Endothelial cell of umbilical vein (primary cell): ENCODE measurements around the gene TRMT1. TPM values are rescaled to one million over a fixed set of nuclear protein-coding genes. Genes with fewer than 3 reads are reported as not detected.

Experiments
- BruUV-seq: library from RNA; stranded (reverse); fragments of 400-500 nt; replicated peaks from 2 replicates; lab custom pipeline; 2021; lab: Mats Ljungman, UMichigan
- CTCF ChIA-PET: fragments of 300-600, 350-600 bp; sonication (Branson Sonifier 250); formaldehyde crosslinking; loops from one replicate; lab custom pipeline; 2021; ENCODE audit warnings: antibody characterized with exemption, inconsistent platforms; lab: Charles Lee
- POLR2A ChIA-PET: fragments of 300-600, 350-600 bp; sonication (Branson Sonifier 250); formaldehyde crosslinking; loops from one replicate; lab custom pipeline; 2021; ENCODE audit warnings: antibody characterized with exemption, inconsistent platforms; lab: Charles Lee
- DNase-seq: peaks from one replicate; pipeline ENCODE4 v3.0.0-alpha.2; 2011; ENCODE audit warnings: low read depth, low spot score
- FAIRE-seq: peaks from 2 replicates; lab custom pipeline; 2011; peaks lifted over from hg19 to GRCh38; lab: Jason Lieb, UNC
- H2AFZ ChIP-seq: 2 replicates; pipeline ENCODE4 v1.6.0; 2012; ENCODE audit warnings: low read depth, low read length, control low read depth, inconsistent platforms
- H3K27ac ChIP-seq: 2 replicates; pipeline ENCODE4 v1.5.1; 2011; ENCODE audit warnings: low read depth, mild to moderate bottlenecking, control low read depth, low read length, moderate library complexity; ENCODE audit not compliant: insufficient read depth
- H3K27me3 ChIP-seq, 2 experiments: 2 replicates each; pipeline versions ENCODE4 v1.6.0 to v1.6.1; 2011; ENCODE audit warnings: low read length in 2 of 2, mixed read lengths in 1 of 2; ENCODE audit not compliant: control insufficient read depth in 2 of 2, insufficient read depth in 2 of 2
- H3K36me3 ChIP-seq, 2 experiments: 2 replicates in 1 of 2; 3 replicates in 1 of 2; pipeline ENCODE4 v1.5.1; 2011; ENCODE audit warnings: low read length in 2 of 2, mild to moderate bottlenecking in 1 of 2, moderate library complexity in 1 of 2; ENCODE audit not compliant: control insufficient read depth in 2 of 2, insufficient read depth in 2 of 2; ENCODE audit errors: extremely low read depth in 1 of 2
- H3K4me1 ChIP-seq: 3 replicates; pipeline ENCODE4 v1.5.1; 2011; ENCODE audit warnings: mild to moderate bottlenecking, low read length; ENCODE audit not compliant: control insufficient read depth, insufficient read depth; ENCODE audit errors: extremely low read depth
- H3K4me2 ChIP-seq: 2 replicates; pipeline ENCODE4 v1.6.1; 2011; ENCODE audit warnings: low read length, control low read depth, mixed read lengths; ENCODE audit not compliant: insufficient read depth
- H3K4me3 ChIP-seq, 3 experiments: fragments of 200-600 bp in 1 of 3; sonication (generic), shearing (Covaris generic) in 1 of 3; replicated peaks in 1 of 3; 2 replicates each; pipeline ENCODE4 v1.5.1; 2011 to 2016; ENCODE audit warnings: control low read depth in 3 of 3, low read length in 3 of 3, mild to moderate bottlenecking in 2 of 3, inconsistent platforms in 1 of 3, low read depth in 1 of 3, moderate library complexity in 1 of 3; ENCODE audit not compliant: insufficient read depth in 1 of 3
- H3K79me2 ChIP-seq: 2 replicates; pipeline ENCODE4 v1.6.0; 2012; ENCODE audit warnings: low read length, inconsistent platforms; ENCODE audit not compliant: control insufficient read depth, insufficient read depth
- H3K9ac ChIP-seq: replicated peaks from 2 replicates; pipeline ENCODE3; 2011; ENCODE audit warnings: low read length, control low read depth; ENCODE audit not compliant: insufficient read depth; ENCODE audit errors: extremely low read depth
- H3K9me1 ChIP-seq: replicated peaks from 3 replicates; pipeline ENCODE4 v1.6.0; 2011; ENCODE audit warnings: mild to moderate bottlenecking, low read length; ENCODE audit not compliant: control insufficient read depth, insufficient read depth; ENCODE audit errors: extremely low read depth
- H3K9me3 ChIP-seq: replicated peaks from 2 replicates; pipeline ENCODE4 v1.5.1; 2012; ENCODE audit warnings: low read length, inconsistent platforms; ENCODE audit not compliant: control insufficient read depth, insufficient read depth
- H4K20me1 ChIP-seq: replicated peaks from 2 replicates; pipeline ENCODE3; 2011; ENCODE audit warnings: mild to moderate bottlenecking, low read length; ENCODE audit not compliant: control insufficient read depth, insufficient read depth; ENCODE audit errors: extremely low read depth
- JUN ChIP-seq: IDR thresholded peaks from 2 replicates; pipeline ENCODE4 v1.6.1; 2011; ENCODE audit warnings: borderline replicate concordance, low read depth; ENCODE audit not compliant: insufficient read length, insufficient read depth
- MYC ChIP-seq: IDR thresholded peaks from one replicate; pipeline ENCODE4 v1.6.1; 2011; ENCODE audit warnings: mild to moderate bottlenecking, low read depth, low read length
- POLR2AphosphoS5 ChIP-seq: IDR thresholded peaks from 2 replicates; pipeline ENCODE4 v1.6.1; 2012; ENCODE audit warnings: low read depth, mild to moderate bottlenecking, control low read depth, low read length, moderate library complexity; ENCODE audit not compliant: insufficient read depth
- dilution Hi-C: fragments of 300-500 bp; cut with MboI; formaldehyde crosslinking; loops from one replicate; pipeline ENCODE4 v1.15.0; 2019; ENCODE audit warnings: low sequenced_read_pairs; ENCODE audit not compliant: extremely low pct_ligation_motif_present
- intact Hi-C: fragments of 100-400 bp; cut with micrococcal nuclease; formaldehyde crosslinking; loops from one replicate; pipeline ENCODE4 v1.10.0; 2022
- polyA plus RNA-seq, 4 experiments: library from polyadenylated mRNA; depleted of rRNA in 3 of 4; stranded (reverse) in 3 of 4; unstranded in 1 of 4; fragments of >200 nt; gene quantifications; 2 replicates each; pipeline versions ENCODE4 v1.2.1 to v1.2.3, GENCODE V29; 2011 to 2012; ENCODE audit warnings: missing spikeins in 1 of 4
- total RNA-seq: library from RNA; stranded (reverse); gene quantifications from 2 replicates; pipeline ENCODE4 v1.2.3, GENCODE V29; 2021
- TF ChIP-seq, protein P1 (sequence below), 2 donors: IDR thresholded peaks; 1 replicate in 1 of 2; 2 replicates in 1 of 2; pipeline ENCODE4 v1.5.1; 2011; ENCODE audit warnings: low read length in 2 of 2, mild to moderate bottlenecking in 2 of 2, moderate library complexity in 2 of 2, control low read depth in 1 of 2, inconsistent platforms in 1 of 2, low read depth in 1 of 2; ENCODE audit not compliant: insufficient read depth in 1 of 2; ENCODE audit errors: extremely low read depth in 1 of 2

Gene TRMT1
- total and polyA plus RNA-seq, 2 donors (not counting 3 experiments of a cell fraction or from before 2014, with no cell fraction given) = 46.3 to 53.0 TPM

DNA sequence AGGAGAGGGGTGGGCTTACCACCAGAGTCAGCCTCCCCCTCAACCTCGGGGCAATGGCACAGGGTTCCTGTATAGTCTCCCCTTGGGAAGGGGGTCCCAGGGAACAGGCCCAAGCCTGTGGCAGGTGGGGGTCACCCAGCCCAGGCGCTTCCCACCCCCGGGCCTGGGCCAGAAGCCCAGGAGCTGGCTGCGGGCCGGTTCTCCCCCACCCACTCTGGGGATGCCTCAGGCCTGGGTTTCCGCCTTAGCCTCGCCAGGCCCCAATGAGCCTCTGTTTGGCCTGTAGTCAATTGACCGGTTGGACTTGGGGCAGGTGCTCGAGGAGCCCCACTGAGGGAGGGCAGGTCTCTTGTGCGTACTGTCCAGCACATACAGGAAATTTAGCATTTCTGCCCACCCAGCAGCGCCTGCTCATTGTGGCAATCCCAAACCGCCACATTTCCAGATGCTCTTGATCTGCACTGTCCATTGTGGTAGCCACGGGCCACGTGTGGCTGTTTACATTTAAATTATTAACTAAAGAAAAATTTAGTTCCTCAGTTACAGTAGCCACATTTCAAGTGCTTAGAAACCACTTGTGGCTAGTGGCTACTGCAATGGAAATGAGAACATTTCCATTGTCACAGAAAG lies 23.8 kb downstream of the TRMT1 start:
- dilution Hi-C loops = no loop called here
- no TSS peak for BruUV-seq
- POLR2A ChIA-PET = no interaction called here

More for the DNA sequence above, 23.8 kb downstream of the TRMT1 start:
- Histone ChIP-seq H2AFZ (no peak overlapping the region), H3K9me3 (no peaks in the 10 kb centered on the region), H3K9me1 (no peaks in the 10 kb centered on the region), H3K27me3 (no peaks in the 10 kb centered on the region), H3K27ac (no peak overlapping the region), H3K4me3 (no peak overlapping the region), H3K9ac (no peak overlapping the region), H3K4me2 (no peak overlapping the region), H3K79me2 (no peaks in the 10 kb centered on the region), H3K4me1 (peaks cover 31% of the 10 kb centered on the region), H3K36me3 (no peaks in the 10 kb centered on the region), H4K20me1 (no peaks in the 10 kb centered on the region)
- TF ChIP-seq MYC (no peak), POLR2AphosphoS5 (no peak), JUN (no peak)
- TF ChIP-seq, protein P1, sequence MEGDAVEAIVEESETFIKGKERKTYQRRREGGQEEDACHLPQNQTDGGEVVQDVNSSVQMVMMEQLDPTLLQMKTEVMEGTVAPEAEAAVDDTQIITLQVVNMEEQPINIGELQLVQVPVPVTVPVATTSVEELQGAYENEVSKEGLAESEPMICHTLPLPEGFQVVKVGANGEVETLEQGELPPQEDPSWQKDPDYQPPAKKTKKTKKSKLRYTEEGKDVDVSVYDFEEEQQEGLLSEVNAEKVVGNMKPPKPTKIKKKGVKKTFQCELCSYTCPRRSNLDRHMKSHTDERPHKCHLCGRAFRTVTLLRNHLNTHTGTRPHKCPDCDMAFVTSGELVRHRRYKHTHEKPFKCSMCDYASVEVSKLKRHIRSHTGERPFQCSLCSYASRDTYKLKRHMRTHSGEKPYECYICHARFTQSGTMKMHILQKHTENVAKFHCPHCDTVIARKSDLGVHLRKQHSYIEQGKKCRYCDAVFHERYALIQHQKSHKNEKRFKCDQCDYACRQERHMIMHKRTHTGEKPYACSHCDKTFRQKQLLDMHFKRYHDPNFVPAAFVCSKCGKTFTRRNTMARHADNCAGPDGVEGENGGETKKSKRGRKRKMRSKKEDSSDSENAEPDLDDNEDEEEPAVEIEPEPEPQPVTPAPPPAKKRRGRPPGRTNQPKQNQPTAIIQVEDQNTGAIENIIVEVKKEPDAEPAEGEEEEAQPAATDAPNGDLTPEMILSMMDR (IDR thresholded peaks at IDR 0.05; ENCODE audit: extremely low read depth in 1 of 2, insufficient read depth in 1 of 2, low read depth in 1 of 2, low read length in 2 of 2) = no peak
- DNase-seq (peak; percentile 20), FAIRE-seq (no peak)
- CTCF ChIA-PET = interaction anchor here (0.8 to 8.5 kb wide), 6 partner anchors 12 to 127 kb away, joined by 3 to 543 read pairs (median 57); no protein-coding TSS in a partner anchor
- intact Hi-C loops = loop anchor here (1.0 to 5.0 kb wide), 3 partner anchors 31 to 60 kb away; no protein-coding TSS in a partner anchor
